Activated CD8-positive, alpha-beta memory T cell treated with anti-CD3 and anti-CD28 coated beads, Interleukin-2, amount 50 U/mL, for 24 hours (primary cell): Measurements from ENCODE around the gene XDH.

Experiments used
- DNase-seq: peaks from one replicate; pipeline ENCODE4 v3.0.0-alpha.2; 2020; ENCODE audit errors: extremely low read depth

Gene XDH

DNA sequence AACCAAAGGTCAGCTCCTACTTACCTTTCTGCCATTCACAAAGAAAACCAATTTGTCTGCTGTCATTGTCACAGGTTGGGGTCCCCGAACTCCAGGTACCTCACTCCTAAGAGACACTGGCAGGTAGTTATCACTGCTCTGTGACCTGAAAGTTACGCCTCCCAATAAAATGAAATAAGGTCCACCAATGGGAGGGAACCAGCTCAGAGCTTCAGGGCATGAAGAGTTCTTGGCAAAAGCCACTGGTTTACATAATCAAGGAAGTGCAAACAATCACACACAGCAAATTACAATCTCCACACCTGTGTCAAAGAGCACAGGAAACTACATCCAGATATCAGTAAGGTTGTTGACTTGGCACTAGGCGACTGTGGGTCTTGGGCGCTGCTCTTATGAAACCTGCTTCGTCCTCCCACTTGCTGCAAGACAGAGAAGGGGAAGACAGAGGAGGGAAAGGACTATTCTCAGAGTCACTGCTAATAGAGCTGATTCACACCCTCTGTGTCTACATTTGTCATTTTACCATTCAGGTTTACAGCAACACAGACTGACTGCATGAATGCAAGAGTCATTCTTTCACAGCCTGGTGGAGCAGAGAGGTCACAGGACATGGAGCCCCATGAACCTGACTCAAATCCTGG is at the start of gene XDH:
Gene XDH, minus strand, starts transcription at position 142 of the 641 bp plus-strand sequence. Its CDS starts 76 bp downstream, at position 66.
- DNase-seq: no peak

DNA sequence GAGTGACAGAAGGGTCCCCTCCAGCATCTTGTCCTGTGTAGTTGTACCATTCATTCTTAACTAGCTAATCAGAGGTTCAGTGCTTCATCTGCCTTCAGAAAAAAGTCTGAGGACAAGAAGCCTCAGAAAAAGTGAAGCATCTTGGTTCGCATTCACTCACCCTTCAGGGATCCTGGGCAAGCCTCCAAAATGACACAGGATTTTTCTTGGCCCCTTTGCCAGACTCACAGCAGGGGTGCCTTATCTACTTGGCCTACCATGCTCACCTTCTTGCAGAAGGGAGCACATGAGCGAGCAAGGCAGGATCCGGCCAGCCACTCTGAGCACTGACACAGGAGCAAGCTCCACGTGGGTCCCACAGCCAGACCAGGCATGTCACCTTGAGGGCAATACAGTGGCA is 43.1 kb upstream of the XDH start:
- no peak for DNase-seq

DNA sequence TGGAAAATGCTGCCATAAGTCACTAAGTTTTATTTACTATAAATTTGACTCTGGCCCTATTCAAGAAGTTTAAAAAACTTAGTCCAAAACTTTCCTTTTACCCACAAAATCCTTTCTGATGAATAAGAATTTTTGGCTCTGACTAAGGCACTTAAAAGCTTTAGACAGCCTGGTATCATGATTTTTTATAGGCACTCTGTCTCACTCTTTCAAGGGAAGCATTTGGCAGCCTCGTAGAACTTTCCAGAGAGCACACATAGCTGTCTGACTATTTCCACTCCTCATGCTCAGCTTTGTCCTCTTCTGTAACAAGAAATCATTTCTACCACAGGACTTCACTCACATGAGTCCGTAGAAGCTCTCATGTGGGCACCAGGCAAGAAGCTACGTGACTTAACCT is 32.3 kb upstream of the XDH start:
- DNase-seq: no peak

DNA sequence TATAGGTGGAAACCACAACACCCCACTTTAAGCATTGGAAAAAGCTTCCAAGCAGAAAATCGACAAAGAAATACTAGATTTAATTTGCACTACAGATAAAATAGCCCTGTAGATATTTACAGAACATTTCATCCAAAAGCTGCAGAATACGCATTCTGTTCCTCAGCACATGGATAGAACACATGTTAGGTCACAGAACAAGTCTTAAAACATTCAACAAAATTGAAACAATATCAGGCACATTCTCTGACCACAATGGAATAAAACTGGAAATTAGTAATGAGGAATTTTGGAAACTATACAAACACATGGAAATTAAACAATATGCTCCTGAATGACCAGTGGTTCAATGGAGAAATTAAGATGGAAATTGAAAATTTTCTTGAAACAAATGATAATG is 27.8 kb upstream of the XDH start:
- no peak for DNase-seq

DNA sequence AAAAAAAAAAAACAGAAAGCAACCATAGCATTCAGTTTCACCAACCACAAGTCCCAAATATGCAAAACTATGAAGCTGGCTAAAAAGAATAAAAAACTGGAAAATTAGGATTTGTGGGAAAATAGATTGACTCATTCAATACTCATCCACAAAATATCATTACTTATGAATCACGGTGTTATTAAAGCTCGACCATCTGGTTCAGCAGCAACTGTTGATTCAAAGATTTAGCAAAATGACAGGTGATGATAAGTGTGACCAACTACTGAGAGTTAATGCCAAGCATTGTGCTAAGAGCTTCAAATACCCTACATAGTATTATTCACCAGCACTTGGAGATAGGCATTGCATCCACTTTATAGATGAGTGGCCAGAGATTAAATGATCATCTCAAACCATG is 26.2 kb upstream of the XDH start:
- no peak for DNase-seq

DNA sequence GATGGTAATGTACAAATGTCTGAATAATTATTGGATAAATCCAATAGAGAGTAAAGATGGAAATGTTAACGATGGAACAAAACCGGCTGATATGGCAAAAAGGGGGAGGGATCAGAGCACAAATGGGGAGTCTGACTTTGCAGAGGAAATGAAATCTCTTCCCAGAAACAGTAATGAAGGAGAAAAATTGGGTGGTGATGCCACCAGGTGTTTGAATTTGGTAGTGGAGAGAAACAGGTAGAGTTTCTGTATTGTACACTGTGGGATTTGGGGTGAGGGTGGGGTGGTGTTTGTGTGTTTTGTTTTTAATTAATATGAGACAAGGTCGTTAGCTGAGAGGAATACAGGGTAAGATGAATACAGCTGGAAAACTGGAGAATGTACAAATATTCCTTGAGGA is 20.4 kb upstream of the XDH start:
- no peak for DNase-seq

DNA sequence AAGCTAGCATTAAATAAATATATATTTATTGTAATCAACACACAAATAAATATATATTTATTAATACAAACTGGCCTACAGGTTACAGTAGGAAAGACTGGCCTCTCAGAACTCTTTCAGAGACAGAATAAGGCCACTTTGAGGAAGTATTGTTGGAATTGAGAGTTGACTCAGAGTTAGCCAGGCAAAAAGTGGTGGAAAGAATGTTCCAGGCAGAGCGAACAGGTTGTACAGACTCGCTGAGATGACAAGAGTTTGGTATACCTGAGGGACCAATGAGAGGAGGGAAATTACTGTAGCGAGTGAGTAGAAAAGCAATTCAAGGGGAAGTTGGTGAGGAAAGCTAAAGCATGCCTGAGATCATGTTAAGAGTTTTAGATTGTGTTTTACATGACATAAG is 19.0 kb upstream of the XDH start:
- DNase-seq: no peak

DNA sequence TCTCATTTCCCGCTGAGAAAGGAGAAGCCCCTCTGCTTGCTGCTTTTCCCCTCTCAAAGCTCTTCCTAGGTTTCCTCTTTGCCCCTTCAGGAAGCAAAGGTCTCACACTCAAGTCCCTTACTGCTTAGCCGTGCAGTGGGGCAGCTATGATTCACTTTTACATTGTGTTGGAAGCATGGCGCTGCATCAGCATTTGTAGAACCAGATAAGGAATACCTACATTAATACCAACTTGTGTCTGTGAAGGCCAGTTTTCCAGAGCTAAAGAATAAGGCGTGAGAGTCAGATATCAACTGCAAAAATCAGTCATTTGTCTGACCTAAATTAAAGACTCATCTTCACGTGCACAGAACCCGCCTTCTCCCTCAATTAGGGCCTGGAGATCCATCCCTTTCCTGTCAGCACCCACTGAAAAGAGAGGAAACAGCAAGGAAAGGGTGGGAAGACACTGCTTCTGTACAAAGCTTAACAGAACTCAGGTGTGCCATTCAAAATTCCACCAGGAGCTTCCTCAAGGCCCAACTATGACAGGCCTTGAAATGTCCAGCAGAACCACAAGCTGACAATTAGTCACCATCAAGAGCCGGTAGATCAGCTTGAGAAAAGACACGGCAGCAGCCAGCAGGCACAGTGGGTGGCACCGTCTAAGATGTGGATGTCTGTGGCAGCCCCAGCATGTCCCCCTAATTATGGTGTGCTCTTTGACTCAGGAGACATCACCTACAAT is 16.1 kb upstream of the XDH start:
- no peak for DNase-seq

DNA sequence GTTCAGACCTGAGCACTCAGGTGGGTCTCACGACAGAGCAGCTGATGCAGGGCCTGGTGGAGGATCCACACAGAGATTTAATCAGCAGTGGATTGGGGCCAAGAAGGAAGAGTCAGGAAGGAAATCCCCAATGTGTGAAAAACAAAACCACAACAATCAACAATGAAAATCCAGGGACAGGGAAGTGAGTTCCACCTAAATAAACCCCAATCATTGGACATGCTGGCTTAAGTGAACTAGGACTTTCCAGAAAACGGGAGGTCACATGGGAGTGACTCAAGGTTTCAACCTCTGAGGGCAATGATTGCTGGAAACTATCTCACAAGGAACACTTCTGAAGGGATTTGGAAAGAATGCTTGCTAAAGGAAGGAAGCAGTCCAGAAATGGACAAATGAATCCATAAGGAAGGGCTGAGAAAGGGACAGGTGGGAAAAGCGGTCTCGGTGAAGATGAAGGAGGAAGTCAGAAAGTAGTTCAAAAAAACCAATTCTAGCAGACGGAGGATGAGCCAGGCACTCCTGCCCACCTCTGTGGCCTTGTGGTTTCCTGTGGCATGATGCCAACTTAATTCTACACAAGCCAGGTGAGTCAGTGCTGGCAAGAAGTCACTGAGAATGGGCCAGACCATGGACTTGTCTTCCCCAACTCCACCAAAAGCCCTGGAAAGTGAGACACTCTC is 15.4 kb upstream of the XDH start:
- no peak for DNase-seq

DNA sequence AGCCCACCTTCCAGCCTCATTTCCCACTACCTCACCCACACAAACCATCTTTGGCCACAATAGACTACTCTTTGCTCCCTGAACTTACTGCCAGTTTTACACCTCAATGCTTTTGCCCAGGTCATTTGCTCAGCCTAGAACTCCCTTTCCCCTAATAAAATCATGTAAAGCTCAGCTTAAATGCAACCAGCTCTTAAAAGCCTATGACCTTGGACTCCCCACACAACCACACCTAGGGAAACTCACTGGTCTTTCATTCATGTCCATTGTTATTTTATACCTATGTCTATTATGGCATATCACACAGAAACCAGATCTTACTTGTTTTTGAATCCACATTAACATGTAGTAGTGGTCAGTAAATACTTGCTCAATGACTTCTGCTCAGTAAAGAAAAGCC is 14.5 kb upstream of the XDH start:
- no peak for DNase-seq

DNA sequence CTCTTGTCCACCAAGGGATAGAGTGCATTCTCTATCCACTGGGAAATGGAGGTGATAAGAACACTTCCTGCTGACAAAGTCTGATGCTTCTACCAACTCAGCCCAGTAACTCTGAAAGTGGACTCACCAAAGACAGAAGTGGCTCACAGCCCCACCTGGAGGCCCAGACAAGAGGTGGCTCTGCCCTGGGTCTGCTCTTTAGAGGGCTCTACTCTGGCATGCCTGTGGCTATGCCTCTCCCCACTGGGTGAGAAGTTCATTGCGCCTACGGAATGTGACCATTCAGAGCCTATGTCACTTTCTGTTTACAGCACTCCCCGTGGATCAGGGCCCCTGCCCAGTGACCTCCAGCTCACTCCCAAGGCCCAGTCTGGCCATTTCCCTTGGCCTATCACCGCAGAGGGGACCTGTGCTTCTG is 13.5 kb upstream of the XDH start:
- no peak for DNase-seq

DNA sequence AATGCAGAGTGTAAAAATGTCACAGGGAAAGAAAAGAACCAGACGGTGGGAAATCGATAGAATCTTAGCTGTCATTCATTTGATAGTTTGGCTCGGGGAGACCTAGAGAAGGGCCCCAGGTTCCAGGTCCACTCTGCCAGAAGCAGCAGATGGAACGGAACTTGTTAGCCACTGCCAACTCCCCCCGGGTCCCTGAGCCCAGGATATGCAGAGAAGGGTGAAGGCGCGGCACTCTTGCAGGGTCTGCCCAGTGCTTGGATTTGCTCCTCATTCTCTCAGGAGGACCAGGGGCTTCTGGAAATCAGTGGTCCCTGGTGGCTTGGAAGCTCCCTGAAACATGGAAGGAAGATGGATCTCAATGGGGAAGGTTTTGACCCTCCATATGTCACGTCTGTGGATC is 11.6 kb upstream of the XDH start:
- no peak for DNase-seq

DNA sequence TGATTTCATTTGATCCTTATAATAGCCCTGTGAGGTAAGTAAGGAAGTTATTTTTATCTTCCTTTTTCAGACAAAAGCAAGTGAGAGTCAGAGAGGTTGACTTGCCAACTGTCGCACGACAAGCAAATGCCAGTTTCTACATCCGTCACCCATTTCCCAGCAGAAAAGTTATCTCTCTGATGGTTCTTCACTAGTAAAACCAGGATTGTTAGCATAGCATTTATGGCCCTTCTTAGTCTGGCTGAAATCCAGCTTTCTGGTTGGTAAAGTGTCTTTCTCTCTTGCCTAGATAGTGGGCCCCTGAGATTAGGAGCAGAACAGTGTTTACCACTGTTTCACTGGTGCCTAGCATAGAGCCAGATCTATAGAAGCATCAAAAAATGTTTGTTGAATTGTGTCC is 7.1 kb upstream of the XDH start:
- DNase-seq: no peak

DNA sequence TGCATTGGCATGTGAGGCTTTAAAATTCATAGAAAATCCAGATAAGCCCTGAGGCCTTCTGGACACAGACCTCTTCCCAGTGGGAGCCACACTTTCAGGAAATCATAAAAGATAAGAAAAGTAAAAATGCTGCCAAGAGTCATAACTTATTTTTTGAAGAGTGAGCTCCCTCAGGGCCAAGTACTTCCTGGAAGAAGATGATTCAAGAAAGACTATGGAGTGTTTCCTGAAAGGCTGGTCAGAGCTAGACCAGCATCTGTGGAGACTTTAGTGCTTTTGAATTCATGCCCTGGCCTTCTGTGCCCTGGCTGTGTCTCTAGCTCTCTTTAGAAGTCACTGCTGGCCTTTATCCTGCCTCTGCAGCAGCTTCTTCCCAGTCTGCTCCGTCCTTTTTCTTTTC is 6.4 kb upstream of the XDH start:
- DNase-seq: no peak

DNA sequence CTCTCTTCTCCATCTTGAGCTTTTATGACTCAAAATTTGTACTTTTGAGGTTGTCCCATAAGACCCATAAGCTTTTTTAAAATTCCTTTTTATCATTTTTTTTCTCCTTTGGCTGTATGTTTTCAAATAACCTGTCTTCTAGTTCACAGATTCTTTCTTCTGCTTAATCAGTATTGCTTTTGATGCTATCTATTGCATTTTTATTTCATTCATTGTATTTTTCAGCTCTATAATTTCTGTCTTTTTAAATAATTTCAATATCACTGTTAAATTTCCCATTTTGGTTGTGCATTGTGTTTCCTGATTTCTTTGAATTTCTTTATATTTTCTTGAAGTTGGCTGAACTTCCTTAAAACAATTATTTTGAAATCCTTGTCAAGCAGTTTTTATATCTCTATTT is 4.8 kb upstream of the XDH start:
- no peak for DNase-seq

DNA sequence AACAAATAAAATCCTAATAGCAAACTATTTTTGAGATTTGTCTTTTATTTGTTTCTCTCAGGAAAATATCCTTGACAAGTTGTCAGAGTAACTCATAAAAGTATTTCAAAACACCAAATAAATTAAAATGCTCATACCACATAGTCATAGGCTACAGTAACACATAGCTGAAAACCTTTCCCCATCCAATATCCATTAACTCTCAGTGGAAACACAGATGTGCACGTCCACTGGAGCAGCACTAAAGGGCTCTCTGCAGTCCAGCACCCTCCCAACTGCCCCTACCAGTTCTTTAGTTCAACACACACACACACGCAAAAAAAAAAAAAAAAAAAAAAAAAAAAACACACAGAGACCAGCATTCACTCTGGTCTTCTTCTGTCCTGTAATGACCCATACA is 879 bp upstream of the XDH start:
- DNase-seq: no peak

DNA sequence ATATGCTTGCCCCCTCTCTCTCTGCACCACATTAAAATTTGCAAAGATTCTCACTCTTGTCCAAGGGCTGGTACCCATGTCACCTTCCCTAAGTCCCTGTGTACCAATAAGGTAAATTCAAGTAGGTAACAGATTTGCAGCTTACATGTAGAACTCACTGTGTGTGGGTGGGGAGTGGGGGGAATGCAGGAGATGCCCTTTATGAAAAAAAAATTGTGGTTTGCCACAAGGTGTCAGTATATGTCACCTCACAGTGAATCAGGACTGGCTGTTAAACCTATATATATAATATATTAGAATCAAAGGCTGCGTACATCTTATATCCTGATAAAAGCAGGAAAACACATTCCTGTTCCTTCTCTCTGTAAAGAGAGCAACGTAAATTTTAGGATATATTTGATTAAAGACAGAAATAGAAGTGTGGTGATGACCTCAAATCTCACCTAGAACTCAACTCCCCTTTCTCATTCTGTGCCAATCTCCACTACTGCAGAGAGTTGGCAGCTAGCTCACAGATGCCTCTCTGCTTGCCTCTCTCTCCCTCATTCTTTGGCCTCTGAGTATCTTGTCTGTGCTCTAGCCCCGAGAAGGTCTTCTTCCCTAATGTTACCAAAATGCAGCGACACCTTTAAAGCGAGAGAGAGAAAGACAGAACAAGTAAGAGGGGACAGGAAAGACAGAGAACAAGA is 536 bp downstream of the XDH start:
- DNase-seq: no peak

DNA sequence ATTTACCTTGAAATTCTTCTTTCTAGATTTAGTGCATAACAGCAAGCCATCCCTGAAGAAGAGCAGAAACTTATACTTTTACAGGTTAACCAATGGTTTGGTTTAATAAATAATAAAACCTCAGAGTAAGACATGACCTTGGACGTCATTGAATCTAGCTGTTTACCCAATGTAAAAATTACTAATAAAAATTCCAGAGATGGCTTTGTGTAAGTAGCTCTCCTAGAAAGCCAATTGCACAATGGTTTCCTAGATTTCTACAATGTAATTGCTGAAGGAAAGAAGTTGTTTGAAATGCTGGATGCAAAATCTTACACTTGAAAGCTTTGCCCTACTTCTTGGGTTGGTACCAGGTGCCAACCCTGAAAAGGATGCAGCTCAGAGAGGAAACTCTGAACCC is 1.5 kb downstream of the XDH start:
- DNase-seq: no peak

DNA sequence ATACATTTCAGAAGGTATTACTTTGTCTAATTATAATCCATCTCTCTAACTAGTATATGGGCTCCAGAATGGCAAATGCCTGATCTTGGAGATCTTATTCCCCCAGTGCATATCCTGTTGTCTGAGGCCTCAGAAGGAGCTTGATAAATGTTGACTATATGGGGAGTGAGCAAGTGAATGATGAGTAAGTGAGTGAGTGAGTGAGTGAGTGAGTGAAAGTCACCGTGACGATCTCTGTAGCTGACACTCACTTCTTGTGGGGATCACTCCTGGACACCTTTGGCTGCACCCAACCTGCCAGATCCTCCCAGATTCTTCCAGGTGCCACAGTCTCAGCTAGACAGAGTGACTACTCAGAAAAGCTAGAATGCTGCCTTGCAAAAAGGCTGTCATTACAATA is 2.8 kb downstream of the XDH start:
- DNase-seq: no peak

DNA sequence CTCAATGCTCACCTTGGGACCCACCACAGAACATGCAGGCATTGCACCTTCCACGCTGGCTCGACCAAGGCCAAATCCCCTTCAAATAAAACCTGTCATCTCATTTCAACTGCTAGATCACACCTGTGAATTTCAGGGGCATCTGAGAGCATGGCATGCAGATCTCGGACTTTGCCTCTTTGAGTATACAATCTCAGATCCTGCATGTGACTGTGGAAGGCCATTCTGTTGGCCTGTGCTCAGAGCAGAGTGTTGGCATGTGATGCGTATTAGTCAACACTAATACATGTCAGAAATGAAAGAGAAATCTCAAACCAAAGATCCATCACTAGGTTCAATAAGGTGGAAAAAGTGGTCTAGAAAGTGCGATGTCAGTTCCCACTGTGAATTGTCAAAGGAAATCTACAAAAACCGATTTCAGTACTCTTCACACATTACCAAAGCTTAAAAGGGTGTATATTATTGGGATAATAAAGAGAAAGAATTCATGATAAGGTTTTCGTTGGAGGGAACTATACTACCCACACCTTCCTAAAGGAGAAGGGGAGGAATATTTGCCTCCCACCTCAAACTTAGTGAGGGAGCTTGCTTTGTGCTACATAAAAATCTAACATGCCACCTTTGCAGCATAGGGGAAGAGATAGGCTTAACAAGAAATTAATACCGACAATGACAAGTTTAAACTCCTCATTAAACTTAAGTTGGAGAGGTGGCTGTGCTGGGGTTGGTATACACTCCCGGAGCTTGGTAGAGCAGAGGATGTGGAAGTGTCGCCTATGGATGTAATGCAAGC is 7.8 kb downstream of the XDH start:
- DNase-seq: no peak

DNA sequence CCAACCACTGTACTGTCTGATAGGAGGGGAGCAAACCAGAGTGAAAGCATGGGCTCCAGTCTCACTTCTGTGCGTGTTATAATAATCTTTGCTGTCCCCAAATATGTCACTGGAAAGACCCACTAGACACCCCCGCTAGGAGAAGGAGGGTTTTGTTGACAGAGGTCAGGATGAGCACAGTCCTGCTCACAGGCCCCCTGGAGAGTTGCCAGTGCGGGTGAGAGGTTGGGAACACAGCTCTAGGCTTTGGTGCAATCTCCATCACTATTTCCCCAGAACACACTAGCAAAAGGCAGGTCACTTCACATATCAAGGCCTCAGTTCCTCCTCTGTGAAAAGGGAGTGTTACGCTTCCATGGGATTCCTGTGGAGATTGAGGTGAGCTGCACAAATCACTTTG is 9.7 kb downstream of the XDH start:
- no peak for DNase-seq

DNA sequence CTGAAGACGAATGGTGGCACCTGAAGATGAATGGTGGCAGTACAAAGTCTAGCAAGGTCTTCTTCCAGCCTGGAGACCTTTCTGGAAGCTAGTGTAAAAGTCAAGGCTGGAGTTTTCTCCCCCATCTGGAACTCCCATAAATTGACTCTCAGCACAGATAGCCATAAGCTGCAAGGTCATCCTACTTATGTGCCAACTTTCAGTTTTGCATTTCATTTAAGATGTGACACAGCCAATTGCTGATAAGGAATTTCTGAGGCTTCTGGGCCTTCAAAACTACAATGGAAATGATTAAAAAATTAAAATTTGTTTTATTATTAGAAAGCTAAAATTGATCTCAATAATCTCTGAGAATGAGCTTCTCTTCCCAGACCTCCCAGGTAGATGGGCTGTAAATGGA is 10.2 kb downstream of the XDH start:
- no peak for DNase-seq
